GM19328 (cell line): ENCODE data around the gene ADAMTS12.

Source experiments
- ATAC-seq: cut with Tn5 transposase; IDR thresholded peaks from one replicate; pipeline ENCODE4 v1.9.1; 2021; ENCODE audit warnings: mild to moderate bottlenecking, moderate library complexity; ENCODE audit not compliant: unreplicated experiment

The ADAMTS12 gene

GRCh38 chr5:33769196-33769595 lies 122.6 kb downstream of the ADAMTS12 start:
- ATAC-seq = no peak

GRCh38 chr5:33766023-33766422 lies 125.8 kb downstream of the ADAMTS12 start:
- no peak for ATAC-seq

GRCh38 chr5:33764786-33765185 lies 127.0 kb downstream of the ADAMTS12 start:
- no peak for ATAC-seq

GRCh38 chr5:33763435-33763834 lies 128.4 kb downstream of the ADAMTS12 start:
- no peak for ATAC-seq

- ATAC-seq = no peak
Observed at GRCh38 chr5:33762859-33763258, 128.9 kb downstream of the ADAMTS12 start.

- ATAC-seq = no peak
Observed at GRCh38 chr5:33761139-33761538, 130.7 kb downstream of the ADAMTS12 start.

- ATAC-seq = no peak
Observed at GRCh38 chr5:33758737-33759136, 133.1 kb downstream of the ADAMTS12 start.

- no peak for ATAC-seq
Observed at GRCh38 chr5:33756491-33756890, 135.3 kb downstream of the ADAMTS12 start.

GRCh38 chr5:33755231-33755630 lies 136.6 kb downstream of the ADAMTS12 start:
- ATAC-seq = no peak

GRCh38 chr5:33753704-33754103 lies 138.1 kb downstream of the ADAMTS12 start:
- no peak for ATAC-seq

- ATAC-seq = no peak
Observed at GRCh38 chr5:33748754-33749153, 143.0 kb downstream of the ADAMTS12 start.

- ATAC-seq = no peak
Observed at GRCh38 chr5:33745101-33745770, 146.6 kb downstream of the ADAMTS12 start.

- ATAC-seq = no peak
Observed at GRCh38 chr5:33743099-33743498, 148.7 kb downstream of the ADAMTS12 start.

- no peak for ATAC-seq
Observed at GRCh38 chr5:33742181-33742580, 149.6 kb downstream of the ADAMTS12 start.

- no peak for ATAC-seq
Observed at GRCh38 chr5:33738967-33739366, 152.8 kb downstream of the ADAMTS12 start.

GRCh38 chr5:33738097-33738496 lies 153.7 kb downstream of the ADAMTS12 start:
- ATAC-seq = no peak

GRCh38 chr5:33737697-33738096 lies 154.1 kb downstream of the ADAMTS12 start:
- ATAC-seq = no peak

- ATAC-seq = no peak
Observed at GRCh38 chr5:33737284-33737683, 154.5 kb downstream of the ADAMTS12 start.

- ATAC-seq = no peak
Observed at GRCh38 chr5:33736510-33736909, 155.3 kb downstream of the ADAMTS12 start.

GRCh38 chr5:33735072-33735471 lies 156.7 kb downstream of the ADAMTS12 start:
- ATAC-seq = no peak

- no peak for ATAC-seq
Observed at GRCh38 chr5:33734537-33734936, 157.3 kb downstream of the ADAMTS12 start.

- ATAC-seq = no peak
Observed at GRCh38 chr5:33733225-33733624, 158.6 kb downstream of the ADAMTS12 start.
